Hippocampal formation (tissue), 2 donors: ENCODE measurements around the gene PNPLA7.
"Not testable (repeated sequence)": the region's sequence is repeated elsewhere in the genome, so short reads cannot be mapped to it uniquely, and the experiment has no call there.

Experiments used
- DNase-seq, 2 donors: peaks; one replicate each; lab custom pipeline; 2025; lab: John Stamatoyannopoulos, UW

Gene PNPLA7

DNA sequence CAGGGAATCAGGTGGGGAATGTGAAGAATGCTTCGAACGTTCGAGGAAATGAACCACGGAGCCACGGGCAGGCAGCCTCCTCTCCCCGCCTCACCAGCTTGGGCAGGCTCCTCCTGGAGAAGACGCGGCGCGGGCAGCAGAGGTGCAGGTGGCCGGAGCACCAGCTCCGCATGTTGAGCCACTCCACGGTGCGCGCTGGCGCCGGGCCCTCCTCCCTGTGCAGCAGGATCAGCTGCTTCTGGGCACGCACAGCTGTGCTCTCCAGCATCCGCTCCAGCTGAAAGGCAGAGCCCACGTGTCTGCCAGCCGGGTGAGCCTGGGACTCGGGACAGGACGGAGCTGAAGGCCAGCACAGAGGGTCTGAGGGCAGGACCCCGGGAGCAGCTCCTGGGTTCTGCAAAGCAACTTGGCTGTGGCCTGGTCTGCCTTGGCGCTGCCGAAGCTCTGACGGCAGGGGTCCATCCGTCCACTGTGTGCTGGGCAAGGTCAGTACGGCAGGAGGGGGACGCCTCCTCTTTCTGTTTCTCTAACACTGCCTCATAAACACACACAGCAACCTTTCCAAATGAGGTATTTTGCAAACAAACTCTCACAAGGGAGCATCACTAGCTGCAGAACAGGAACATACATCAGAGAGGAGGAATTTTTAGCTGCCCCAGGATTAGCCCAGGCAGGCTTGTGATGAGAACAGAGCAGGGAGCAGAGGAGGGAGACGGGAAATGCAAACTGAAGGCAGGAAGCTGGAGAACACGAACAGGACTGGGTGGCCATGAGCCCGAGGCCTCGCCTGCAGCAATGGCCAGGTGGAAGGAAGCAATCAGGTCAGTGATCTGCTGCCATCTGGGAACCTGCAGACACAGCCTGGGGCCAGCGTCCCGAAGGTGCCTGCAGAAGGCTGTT lies 71.0 kb downstream of the PNPLA7 start:
- DNase-seq, result no peak

DNA sequence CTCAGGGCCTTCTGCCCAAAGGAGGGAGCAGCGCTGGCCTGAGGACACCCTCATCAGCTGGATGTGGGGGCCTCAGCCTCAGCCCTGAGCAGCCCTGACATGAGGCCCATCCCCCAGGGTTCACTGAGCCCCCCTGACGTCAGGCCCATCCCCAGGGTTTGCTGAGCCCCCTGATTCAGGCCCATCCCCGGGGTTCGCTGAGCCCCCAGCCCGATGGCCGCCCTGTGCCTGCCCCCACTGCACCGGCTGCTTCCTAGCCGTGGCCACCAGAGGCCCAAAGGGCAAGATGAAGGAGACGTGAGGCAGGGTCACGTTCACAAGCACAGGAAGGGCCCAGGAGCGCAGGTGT lies 71.6 kb downstream of the PNPLA7 start:
- DNase-seq, result no peak

DNA sequence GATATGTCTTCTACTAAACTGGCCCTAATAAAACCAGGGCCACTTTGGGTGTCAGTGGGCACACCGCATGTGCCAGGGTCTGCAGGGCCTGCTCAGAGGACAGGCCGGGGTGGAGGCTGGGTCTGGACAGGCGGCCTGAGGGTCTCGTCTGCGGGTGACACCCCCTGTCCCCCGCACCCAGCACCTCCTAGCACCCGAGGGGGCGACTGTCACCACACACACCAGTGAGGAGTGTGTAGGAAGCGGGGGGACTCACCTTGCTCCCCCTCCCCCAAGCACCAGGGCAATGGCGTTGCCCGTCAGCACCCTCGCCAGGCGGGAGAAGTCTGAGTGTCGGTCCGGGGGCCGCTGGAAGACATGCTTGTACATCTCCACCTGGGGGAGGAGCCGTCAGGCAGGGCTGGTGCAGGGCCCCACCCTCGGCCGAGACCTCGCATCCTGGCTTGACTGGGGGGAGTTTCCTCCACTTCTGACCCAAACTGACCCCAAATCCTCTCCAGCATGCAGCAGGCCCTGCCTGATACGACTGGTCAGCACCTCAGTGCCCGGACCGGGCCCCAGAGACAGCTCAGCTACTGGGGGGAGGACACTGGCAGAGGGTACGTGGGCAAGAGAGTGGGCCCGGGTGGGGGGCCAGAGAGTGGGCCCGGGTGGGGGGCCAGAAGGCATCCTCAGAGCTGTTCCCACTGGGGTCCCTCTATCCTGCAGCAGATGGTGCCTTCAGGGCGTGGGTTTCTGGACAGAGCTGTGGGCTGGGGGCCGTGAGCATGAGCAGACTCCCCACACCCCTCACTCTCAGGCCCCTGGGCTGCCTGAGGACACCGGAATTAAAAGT lies 72.2 kb downstream of the PNPLA7 start:
- DNase-seq, result no peak

DNA sequence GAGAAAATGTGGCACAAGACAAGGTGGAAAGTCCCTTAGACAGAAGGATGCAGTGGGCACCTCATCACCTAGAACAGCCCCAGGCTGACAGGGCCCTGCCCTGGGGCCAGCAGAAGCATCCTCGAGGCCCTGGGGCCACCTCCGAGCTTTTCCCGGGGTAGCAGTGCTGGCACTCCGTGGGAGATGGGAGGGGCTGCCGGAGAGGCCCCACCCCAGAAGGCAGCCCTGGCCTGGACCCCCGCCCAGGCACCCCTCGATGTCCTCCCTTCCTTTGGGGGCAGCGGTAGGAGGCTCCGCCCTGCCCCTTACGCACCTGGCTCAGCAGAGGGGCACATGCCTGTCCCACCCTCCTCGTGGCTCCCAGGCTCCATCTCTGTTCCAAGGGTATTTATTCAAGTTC lies 73.3 kb downstream of the PNPLA7 start:
- DNase-seq, result no peak

DNA sequence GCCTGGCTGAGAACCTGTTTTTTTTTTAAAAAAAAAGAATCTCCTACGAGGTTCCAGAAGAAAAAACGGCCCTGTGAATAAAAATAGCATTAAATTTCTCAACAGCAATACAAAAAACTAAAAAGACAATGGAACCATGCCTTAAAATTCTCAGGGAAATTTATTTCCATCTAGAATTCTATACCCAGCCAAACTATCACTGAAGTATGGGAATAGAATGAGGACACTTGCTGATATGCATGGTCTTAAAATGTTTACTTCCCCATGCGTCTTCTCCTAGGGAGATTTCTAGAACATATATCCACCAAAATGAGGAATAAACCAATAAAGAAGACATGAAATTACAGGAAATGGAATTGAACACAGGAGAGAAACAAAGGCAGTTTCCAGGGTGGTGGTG lies 74.5 kb downstream of the PNPLA7 start:
- DNase-seq, result no peak

DNA sequence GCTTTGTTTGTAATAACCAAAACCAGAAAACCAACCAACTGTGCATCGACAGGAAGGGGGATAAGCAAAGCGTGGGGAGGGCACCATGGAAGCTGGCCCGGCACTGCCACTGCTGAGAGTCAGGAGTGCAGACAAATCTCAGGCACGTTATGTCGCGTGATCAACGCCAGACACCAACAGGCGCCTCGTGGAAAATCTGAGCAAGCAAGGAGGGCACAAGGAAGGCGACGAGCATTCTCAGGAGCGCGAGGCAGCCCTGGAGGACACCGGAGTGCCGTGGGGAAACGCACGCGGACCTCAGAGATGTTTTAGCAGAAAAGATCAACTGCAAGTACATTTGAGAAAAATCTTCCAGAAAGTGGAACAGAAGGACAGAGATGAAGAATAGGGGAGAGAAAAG lies 75.9 kb downstream of the PNPLA7 start:
- no peak for DNase-seq

DNA sequence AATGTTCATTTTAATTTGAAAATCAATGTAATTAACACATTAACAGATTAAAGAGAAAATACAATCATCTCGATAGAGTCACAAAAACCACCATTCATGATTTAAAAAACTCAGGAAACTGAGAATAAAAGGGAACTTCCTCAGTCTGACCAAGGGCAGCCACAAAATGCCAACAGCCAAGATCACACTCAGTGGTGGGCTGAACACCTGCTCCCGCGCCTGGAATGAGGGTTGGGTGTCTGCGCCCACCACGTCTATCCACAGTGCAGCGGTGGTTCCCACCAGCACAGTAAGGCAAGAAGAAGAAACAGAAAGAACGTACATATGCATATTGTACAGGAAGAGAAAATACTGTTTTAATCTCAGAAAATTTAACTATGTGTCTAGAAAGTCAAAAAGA lies 79.4 kb downstream of the PNPLA7 start:
- DNase-seq, result no peak

DNA sequence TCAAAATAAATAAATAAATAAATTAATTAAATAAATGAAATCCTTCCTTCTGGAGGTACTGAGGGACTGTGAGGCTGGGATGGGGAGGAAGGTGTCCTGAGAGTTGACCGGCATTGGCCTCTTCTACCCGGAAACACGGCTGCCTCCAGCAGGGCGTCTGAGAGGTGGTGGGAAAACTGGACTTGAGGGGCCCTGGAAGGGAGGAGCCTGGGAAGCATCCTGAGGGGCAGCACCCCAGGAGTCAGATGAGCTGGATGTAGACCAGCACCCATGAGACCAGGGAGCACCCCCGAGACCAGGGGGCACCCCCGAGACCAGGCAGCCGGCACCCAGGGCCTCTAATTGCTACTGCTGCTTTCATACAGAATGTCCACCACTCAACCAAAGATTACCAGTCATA lies 82.3 kb downstream of the PNPLA7 start:
- no peak for DNase-seq

DNA sequence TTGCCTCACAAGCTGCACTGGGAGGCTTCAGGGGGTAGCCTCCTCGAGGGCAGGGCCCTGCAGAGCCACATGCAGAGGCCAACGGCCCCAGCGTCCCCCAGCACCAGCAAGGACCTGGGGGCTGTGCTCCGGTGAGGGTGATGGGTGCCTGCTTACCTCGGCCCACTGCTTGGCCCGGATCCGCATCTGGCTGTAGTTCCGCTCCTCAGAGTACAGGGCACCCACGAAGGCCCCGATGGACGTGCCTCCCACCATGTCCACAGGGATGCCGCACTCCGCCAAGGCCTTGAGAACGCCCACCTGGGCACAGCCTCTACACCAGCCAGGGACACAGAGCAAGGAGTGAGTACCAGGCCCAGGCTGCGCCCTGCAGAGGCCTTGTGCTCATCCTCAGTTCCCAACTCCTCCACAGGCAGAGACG lies 83.0 kb downstream of the PNPLA7 start:
- no peak for DNase-seq

DNA sequence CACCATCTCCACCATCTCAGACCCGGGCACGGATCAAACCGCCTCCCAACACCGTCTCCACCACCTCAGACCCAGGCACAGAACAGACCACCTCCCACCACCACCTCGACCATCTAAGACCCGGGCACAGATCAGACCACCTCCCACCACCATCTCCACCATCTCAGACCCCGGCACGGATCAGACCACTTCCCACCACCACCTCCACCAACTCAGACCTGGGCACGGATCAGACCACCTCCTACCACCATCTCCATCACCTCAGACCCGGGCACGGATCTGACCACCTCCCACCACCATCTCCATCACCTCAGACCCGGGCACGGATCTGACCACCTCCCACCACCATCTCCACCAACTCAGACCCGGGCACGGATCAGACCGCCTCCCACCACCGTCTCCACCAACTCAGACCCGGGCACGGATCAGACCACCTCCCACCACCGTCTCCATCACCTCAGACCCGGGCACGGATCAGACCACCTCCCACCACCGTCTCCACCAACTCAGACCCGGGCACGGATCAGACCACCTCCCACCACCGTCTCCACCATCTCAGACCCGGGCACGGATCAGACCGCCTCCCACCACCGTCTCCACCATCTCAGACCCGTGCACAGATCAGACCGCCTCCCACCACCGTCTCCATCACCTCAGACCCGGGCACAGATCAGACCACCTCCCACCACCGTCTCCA lies 83.7 kb downstream of the PNPLA7 start:
- DNase-seq, result not testable (repeated sequence)

DNA sequence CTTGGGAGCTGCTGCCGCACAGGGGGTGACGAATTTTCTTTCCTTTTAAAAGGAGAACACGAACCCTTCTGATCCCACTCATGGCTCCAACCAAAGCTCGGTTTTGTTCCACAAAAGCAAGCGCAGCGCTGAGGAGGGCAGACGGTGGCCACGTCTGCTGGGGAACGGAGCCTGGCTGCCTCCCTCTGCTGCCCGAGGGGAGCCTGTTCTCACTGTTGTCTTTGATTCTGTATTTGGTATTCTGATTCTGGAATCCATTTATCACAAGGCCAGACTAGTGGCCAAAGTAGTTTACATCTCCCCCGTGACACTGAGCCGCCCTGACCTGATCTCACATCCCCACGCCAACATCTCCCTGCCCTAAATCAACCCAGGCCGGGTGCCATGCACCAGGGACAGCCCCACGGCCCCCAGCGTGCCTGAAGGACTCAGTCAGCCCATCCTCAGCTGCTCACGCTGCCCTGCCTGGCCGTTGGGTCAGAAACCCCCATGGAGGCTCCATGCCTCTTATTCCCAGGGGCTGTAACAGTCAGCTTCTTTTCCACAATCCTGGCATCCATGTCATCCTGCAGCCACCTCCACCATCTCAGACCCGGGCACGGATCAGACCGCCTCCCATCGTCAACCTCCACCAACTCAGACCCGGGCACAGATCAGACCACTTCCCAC lies 84.3 kb downstream of the PNPLA7 start:
- no peak for DNase-seq

DNA sequence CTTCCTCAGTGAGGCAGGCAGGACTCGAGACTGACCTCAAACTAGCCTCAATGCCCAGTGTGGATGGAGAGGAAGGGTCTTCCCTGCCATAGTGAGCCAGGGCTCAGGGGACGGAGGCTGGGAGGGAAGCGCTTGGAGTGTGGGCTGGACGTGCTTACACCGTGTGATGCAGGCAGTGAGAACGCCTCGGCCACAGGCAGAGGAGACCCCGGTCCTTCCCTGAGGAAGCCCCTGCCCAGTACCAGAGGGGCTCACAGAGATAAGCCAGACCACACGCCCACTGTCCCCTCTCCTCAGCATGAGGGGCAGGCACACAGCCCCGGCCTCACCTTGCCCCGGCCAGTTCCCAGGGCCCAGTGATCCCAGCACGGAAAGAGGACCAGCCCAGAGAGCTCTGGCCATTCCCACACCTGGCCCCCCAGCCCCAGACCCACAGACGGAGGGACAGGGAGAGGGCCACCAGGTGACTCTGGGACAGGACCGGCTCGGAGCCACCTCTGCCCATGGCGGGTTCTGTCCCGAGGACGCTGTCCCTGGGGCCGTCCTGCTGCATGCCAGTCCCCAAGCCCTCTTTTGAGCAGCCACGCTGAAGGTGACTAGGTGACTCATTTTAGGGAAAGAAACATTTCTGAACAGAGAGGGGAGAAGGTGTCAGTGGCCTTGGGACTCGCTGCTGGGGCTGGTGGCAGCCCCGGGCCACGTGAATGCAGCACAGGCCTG lies 85.0 kb downstream of the PNPLA7 start:
- no peak for DNase-seq

DNA sequence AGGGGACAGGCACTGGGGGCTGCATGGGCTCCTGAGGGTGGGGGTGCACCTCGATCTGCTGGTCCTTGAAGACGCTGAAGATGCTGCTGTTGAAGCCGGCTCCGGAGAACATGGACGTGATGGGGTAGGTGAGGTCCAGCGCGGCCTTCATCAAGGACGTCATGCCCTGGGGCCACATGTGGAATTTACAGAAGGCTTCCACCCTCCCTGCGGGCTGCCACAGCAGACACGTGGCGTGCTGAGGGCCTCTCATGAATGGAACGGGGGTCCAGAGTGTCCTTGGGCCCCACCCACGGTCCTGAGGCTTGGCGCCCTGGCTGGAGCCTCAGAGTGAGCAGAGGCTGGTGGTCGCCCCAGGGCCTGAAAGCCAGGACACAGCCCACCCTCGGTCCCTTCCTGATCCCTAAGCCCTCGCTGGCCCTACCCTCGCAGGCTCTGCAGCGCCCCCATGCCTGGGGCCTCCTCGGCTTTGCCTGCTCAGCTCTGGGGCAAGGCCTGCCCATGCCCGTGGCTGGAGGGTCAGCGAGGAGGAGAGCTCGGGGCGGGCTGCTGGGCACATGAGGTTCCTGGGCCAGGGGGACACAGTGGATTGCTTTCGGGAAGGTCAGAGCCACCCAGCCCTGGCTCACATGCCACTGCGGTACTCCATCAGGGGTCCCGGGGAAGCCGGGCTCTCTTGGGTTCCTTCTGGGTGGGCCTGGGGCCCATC lies 85.8 kb downstream of the PNPLA7 start:
- DNase-seq, result no peak

DNA sequence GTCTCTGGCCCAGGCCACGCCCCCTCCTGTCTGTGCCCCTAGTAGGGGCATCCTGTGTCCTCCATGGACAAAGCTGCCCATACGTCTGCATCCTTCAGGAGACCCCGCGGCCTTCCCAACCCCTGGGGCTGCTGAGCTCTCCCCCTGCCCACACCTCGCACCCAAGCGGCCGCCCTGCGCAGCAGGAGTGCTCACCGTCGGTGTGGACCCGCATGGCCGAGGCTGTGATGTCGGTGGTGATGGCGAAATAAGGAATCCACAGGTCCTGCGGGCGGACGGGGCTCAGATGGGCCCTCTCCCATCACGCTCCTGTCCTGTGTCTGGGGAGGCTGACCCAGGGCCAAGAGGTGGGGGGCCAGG lies 86.3 kb downstream of the PNPLA7 start:
- no peak for DNase-seq

DNA sequence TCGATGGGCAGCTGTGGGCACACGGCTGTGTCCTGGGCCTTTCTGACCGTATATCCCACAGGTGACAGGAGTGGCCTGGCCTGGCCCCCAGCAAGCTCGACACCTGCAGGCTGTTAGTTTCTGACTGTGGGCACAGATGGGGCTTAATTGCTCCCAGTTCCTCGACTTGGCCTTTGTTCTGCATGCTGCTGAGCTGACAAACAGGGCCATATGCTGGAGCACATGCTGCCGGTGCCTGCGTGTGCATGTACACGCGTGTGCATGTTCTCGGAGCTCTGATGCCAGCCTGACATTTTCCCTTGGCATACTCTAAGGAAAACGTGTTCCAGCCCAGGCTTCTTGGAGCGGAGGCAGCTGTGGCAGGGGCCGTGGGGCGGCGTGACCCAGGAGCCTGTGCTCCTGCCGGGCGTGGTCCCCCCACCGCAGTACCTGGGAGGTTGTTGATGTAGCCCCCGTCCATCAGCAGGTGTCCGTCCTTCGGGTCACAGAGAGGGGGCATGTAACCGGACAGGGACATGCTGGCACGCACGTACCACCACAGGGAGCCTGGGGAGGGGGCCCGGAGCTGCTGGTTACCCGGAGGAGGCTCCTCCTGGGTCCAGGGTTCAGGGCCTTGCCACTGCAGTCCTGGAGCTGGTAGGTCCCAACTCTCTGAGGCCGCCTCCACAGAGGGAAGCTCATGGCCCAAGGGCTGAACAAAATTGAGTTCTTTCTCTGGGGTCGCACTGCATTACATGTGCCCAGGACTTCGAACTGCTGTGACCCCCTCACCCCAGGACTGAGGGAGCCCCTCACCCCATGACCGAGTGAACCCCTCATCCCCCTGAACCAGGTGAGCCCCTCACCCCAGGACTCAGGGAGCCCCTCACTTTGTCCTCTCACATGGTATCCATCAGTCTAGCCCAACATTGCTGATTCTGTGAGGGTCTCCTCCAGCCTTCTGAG lies 86.9 kb downstream of the PNPLA7 start:
- DNase-seq, result no peak

DNA sequence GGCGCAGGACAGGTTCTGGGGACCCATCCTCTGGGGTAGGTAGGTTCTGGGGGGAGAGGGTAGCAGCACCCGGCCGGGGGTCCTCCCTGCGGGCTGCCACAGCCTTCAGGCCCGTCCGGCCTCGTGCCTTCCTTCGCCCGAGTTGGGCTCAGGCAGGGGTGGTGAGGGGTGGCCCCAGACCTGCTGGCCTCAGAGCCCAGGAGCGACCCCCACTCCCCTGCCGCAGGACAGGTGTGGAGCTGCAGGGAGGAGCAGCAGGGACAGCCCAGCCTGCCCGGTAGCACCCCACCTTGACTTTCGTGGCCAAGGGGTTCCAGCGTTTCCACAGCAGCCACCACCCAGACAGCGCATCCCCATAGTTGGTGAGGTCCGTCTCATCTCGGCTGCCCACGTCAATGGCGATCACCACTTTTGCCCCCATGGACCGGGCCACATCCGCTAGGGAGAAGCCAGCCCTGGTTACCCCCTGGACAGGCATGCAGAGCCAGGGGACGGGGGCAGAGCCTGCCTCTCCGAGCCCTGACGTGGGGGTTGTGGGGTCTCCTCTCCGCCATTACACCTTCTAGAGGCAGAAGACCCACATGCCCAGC lies 87.7 kb downstream of the PNPLA7 start:
- DNase-seq, result no peak

DNA sequence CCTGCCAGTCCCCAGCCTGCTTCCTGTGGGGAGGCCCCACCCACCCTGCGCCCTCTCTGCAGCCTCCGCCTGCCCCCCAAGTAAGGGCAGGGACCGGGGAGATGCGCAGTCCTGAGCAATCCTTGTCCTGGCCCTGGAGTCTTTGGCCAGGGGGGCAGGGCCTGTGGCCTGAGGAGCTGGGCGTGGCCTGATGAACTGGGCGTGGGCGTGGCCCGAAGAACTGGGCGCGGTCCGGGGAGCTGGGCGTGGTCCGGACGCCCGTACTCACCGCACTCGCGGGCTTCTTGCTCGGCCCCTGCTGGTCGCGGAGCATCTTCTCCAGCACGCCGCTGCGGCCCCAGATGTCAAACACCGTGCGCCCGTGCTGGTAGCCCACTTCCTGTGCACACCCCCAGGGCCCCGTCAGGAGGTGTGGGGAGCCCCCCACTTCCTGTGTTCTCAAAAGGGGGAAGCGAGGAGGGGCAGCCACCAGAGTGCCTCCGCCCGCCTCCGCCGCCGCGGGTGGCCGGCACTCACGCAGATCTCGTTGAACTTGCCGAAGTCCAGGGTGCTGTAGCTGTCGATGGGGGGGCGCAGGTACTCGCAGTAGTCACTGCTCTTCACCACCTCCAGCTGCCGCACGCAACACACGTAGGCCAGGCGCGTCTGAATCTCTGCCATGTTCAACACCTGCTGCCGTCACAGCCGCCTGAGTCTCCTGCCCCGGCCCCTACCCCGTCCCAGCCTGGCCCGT lies 88.4 kb downstream of the PNPLA7 start:
- DNase-seq, result no peak

DNA sequence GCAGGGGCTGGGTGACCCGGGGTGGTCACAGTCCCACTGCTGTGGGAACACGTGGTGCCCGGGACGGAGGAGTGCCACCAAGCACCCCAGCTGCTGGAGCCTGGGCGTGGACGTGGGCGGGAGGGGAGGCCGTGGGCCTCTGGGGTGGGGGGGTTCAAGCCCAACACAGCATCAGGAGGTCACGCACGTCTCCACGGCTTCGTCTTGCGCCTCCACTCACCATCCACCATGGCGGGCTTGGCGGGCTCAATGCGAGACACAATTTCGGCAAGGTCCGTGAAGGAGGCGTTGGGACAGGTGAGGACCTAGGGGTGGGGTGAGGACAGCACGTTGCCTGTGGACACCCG lies 88.9 kb downstream of the PNPLA7 start:
- no peak for DNase-seq
